ENCODE data around the gene UBE2S.

DNA sequence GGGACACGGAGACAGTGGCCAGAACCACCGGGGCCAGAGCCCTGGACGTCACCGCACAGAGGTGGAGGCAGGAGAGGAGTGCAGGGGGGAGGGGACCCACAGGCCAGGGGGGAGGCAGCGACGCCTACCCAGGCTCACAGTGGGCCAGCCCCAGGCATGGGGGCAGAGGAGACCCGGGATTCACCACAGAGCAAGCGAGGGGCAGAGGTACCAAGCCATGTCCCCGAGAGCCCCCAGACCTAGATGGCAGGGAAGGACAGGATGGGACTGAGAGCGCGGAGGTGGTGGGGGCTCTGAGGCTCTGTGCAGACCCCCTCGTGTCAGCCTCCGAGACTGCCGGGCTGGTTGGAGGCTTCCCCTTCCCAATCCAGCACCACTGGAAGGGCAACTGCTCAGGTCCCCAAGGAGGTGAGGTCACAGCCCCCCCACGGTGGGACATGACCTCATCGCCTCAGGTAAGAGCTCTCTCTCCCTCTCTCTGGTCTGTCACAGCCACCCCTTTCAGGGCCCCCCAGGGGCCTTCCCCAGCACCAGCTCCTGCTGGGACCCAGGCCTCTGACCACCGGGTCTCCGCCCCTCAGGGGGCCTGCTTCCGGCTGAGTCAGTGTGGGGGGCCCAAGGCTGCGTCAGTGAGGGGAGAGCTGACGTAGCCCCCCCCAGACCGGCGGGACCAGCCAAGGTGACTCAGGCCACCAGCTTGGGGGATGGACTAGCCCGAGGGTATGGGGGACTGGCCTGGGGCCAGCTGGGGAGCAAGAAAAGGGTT, 35.1 kb downstream of the UBE2S start:
- TF ChIP-seq, protein P1, sequence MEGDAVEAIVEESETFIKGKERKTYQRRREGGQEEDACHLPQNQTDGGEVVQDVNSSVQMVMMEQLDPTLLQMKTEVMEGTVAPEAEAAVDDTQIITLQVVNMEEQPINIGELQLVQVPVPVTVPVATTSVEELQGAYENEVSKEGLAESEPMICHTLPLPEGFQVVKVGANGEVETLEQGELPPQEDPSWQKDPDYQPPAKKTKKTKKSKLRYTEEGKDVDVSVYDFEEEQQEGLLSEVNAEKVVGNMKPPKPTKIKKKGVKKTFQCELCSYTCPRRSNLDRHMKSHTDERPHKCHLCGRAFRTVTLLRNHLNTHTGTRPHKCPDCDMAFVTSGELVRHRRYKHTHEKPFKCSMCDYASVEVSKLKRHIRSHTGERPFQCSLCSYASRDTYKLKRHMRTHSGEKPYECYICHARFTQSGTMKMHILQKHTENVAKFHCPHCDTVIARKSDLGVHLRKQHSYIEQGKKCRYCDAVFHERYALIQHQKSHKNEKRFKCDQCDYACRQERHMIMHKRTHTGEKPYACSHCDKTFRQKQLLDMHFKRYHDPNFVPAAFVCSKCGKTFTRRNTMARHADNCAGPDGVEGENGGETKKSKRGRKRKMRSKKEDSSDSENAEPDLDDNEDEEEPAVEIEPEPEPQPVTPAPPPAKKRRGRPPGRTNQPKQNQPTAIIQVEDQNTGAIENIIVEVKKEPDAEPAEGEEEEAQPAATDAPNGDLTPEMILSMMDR (IDR thresholded peaks at IDR 0.05) = no peak
- TF ChIP-seq POLR2A (IDR thresholded peaks at IDR 0.05) = no peak
